Measurements from ENCODE around the gene FSD2. TPM values are rescaled to one million over a fixed set of nuclear protein-coding genes. Genes with fewer than 3 reads are reported as not detected.

Gene FSD2
- total RNA-seq, 1 experiment from 2014 or later: not detected

DNA sequence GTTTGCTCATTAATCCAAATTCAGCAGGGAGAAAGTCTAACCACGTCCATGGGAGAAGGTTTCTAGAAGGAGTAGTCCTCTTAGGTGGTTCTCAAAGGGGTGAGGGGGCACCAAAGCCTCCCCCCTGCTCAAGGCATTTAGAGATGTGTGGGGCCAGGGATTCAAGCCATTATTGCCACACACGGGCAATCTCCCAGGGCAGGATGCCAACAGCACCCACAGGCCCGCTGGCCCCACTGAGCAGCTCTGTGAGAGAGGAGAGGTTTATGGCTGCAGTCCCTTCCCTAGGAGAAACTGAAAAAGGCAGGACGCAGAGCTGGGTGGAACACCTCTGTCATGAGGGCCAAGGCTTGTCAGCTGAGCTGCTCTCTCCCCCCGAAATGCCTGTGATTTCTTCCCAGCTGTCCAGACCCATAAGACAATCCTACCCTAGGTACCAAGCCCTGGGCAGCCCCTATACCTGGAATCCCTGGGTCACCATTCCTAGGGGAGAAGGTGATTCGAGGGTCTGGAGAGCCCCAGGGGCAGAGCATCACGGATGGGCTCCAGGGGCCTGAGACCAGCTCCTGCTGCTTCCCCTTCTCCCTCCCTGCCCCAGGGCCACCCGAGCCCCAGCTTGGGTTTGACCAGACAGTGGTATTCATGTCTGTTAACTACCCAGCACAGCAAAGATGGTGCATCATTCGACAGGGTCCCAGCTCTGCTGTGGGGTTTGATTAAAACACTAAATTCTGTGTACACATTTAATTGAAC is 42.5 kb upstream of the FSD2 start:
- H2AFZ ChIP-seq (ENCODE audit: low read length): no peak overlapping the region
- ATAC-seq (no peak), DNase-seq (no peak)
- ChIA-PET POLR2A (ENCODE audit: unreplicated experiment) (no interaction called here), CTCF (no interaction called here)
- no peak overlapping the region for H3K9ac ChIP-seq (ENCODE audit: low read length)
- H3K9me3 ChIP-seq (ENCODE audit: low read length): no peaks in the 10 kb centered on the region
- no TSS peak for BruUV-seq (replicated peaks)
- H3K79me2 ChIP-seq (ENCODE audit: low read length): no peaks in the 10 kb centered on the region
- H3K4me2 ChIP-seq (ENCODE audit: low read length): no peak overlapping the region
- H3K27ac ChIP-seq (ENCODE audit: low read length): no peak overlapping the region
- H3K4me3 ChIP-seq (ENCODE audit: low read length): no peak overlapping the region
- H3K4me1 ChIP-seq (ENCODE audit: insufficient read depth, low read length): peaks cover 6% of the 10 kb centered on the region; the same call in 1 of the 2 replicates
- no peaks in the 10 kb centered on the region for H3K36me3 ChIP-seq (ENCODE audit: low read depth, low read length)
- no peaks in the 10 kb centered on the region for H4K20me1 ChIP-seq (ENCODE audit: low read length)
- TF ChIP-seq, protein P1, sequence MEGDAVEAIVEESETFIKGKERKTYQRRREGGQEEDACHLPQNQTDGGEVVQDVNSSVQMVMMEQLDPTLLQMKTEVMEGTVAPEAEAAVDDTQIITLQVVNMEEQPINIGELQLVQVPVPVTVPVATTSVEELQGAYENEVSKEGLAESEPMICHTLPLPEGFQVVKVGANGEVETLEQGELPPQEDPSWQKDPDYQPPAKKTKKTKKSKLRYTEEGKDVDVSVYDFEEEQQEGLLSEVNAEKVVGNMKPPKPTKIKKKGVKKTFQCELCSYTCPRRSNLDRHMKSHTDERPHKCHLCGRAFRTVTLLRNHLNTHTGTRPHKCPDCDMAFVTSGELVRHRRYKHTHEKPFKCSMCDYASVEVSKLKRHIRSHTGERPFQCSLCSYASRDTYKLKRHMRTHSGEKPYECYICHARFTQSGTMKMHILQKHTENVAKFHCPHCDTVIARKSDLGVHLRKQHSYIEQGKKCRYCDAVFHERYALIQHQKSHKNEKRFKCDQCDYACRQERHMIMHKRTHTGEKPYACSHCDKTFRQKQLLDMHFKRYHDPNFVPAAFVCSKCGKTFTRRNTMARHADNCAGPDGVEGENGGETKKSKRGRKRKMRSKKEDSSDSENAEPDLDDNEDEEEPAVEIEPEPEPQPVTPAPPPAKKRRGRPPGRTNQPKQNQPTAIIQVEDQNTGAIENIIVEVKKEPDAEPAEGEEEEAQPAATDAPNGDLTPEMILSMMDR (conservative IDR thresholded peaks at IDR 0.05; ENCODE audit: low read depth, low read length): no peak
- TF ChIP-seq EZH2 (IDR thresholded peaks at IDR 0.05; ENCODE audit: low read length, unreplicated experiment) (no peak), EZH2phosphoT487 (IDR thresholded peaks at IDR 0.05; ENCODE audit: borderline replicate concordance, low read length) (no peak)
- no peaks in the 10 kb centered on the region for H3F3A ChIP-seq (ENCODE audit: low read length, unreplicated experiment)
- intact Hi-C loops (cut with micrococcal nuclease): loop anchor here (5.0 kb wide), 1 partner anchor 139 kb away; the partner anchor contains the start of gene RAMAC
- H3K27me3 ChIP-seq (ENCODE audit: low read length): no peaks in the 10 kb centered on the region
- H3K9me2 ChIP-seq (replicated peaks; ENCODE audit: low read length): no peaks in the 10 kb centered on the region

GRCh38 chr15:82847703-82848102 is 41.8 kb upstream of the FSD2 start:
- ATAC-seq: no peak
- no peaks in the 10 kb centered on the region for H3K27me3 ChIP-seq (ENCODE audit: low read length)

More at GRCh38 chr15:82847703-82848102, 41.8 kb upstream of the FSD2 start:
- Histone ChIP-seq H2AFZ (ENCODE audit: low read length) (no peak overlapping the region), H3K4me3 (ENCODE audit: low read length) (no peak overlapping the region), H3K27ac (ENCODE audit: low read length) (no peak overlapping the region), H3K9ac (ENCODE audit: low read length) (no peak overlapping the region), H3K9me3 (ENCODE audit: low read length) (no peaks in the 10 kb centered on the region), H3K79me2 (ENCODE audit: low read length) (no peaks in the 10 kb centered on the region), H3K4me2 (ENCODE audit: low read length) (no peak overlapping the region), H3K9me2 (replicated peaks; ENCODE audit: low read length) (no peaks in the 10 kb centered on the region), H3K36me3 (ENCODE audit: low read depth, low read length) (no peaks in the 10 kb centered on the region), H4K20me1 (ENCODE audit: low read length) (no peaks in the 10 kb centered on the region), H3K4me1 (ENCODE audit: insufficient read depth, low read length) (peaks cover 6% of the 10 kb centered on the region; the same call in 1 of the 2 replicates), H3F3A (ENCODE audit: low read length, unreplicated experiment) (no peaks in the 10 kb centered on the region)
- ChIA-PET POLR2A (ENCODE audit: unreplicated experiment) (no interaction called here), CTCF (no interaction called here)
- DNase-seq: no peak
- intact Hi-C loops (cut with micrococcal nuclease): loop anchor here (5.0 kb wide), 1 partner anchor 140 kb away; the partner anchor contains the start of gene RAMAC
- no TSS peak for BruUV-seq (replicated peaks)
- TF ChIP-seq, protein P1 (conservative IDR thresholded peaks at IDR 0.05; ENCODE audit: low read depth, low read length): no peak
- TF ChIP-seq EZH2 (IDR thresholded peaks at IDR 0.05; ENCODE audit: low read length, unreplicated experiment): no peak
- TF ChIP-seq EZH2phosphoT487 (IDR thresholded peaks at IDR 0.05; ENCODE audit: borderline replicate concordance, low read length): no peak

Measured in PC-3 (cell line).